ENCODE data around the gene OR6F1.
"Not testable (repeated sequence)": the region's sequence is repeated elsewhere in the genome, so short reads cannot be mapped to it uniquely, and the experiment has no call there.

OR6F1 gene

DNA sequence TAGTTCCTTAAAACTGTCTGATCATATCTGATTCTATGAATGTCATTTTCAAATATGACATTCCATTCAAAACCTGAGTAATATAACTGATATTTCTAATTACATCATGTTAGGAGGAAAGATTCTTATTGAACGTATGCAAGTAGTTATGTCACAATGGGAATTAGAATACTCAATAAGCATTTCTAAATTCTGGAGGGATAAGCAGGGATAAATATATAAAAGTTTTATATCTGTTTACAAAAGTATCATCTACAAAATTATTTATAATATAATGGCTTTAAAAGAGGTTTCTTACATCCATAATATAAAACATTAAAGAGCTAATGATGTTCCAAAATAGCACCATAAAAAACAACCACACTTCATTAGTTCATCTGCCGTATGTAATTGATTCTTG lies 31.6 kb upstream of the OR6F1 start, which contains the start of gene OR14A2:
OR14A2 (minus strand) TSS at position 101 of the 400 bp plus-strand sequence.
- Histone ChIP-seq H3K79me2 (ENCODE audit: insufficient read depth, low read length) (no peaks in the 10 kb centered on the region), H2AFZ (ENCODE audit: low read length) (no peak within 1 kb of the TSS), H3F3A (ENCODE audit: low read depth) (no peaks in the 10 kb centered on the region), H3K9me3 (ENCODE audit: insufficient read depth, low read depth, low read length) (peaks cover 7% of the 10 kb centered on the region; the same call in 1 of the 2 replicates), H3K4me2 (ENCODE audit: low read depth, low read length, poor library complexity, severe bottlenecking) (no peak within 1 kb of the TSS), H3K4me1 (ENCODE audit: insufficient read depth, low read length, poor library complexity, severe bottlenecking) (no peaks in the 10 kb centered on the region), H3K27me3 (ENCODE audit: insufficient read depth, low read length, poor library complexity, severe bottlenecking) (no peaks in the 10 kb centered on the region), H3K36me3 (ENCODE audit: insufficient read depth, low read length) (no peaks in the 10 kb centered on the region), H4K20me1 (ENCODE audit: insufficient read depth, low read length, poor library complexity, severe bottlenecking) (no peaks in the 10 kb centered on the region), H3K9ac (ENCODE audit: low read depth, low read length, poor library complexity, severe bottlenecking) (no peak within 1 kb of the TSS), H3K4me3 (ENCODE audit: low read length, poor library complexity, severe bottlenecking) (no peak within 1 kb of the TSS), H3K9me2 (replicated peaks; ENCODE audit: low read depth, low read length) (no peaks in the 10 kb centered on the region)
- TF ChIP-seq EZH2phosphoT487 (IDR thresholded peaks at IDR 0.05; ENCODE audit: borderline replicate concordance), result no peak
- TF ChIP-seq, protein P1, sequence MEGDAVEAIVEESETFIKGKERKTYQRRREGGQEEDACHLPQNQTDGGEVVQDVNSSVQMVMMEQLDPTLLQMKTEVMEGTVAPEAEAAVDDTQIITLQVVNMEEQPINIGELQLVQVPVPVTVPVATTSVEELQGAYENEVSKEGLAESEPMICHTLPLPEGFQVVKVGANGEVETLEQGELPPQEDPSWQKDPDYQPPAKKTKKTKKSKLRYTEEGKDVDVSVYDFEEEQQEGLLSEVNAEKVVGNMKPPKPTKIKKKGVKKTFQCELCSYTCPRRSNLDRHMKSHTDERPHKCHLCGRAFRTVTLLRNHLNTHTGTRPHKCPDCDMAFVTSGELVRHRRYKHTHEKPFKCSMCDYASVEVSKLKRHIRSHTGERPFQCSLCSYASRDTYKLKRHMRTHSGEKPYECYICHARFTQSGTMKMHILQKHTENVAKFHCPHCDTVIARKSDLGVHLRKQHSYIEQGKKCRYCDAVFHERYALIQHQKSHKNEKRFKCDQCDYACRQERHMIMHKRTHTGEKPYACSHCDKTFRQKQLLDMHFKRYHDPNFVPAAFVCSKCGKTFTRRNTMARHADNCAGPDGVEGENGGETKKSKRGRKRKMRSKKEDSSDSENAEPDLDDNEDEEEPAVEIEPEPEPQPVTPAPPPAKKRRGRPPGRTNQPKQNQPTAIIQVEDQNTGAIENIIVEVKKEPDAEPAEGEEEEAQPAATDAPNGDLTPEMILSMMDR (conservative IDR thresholded peaks at IDR 0.05; ENCODE audit: low read length), result no peak

DNA sequence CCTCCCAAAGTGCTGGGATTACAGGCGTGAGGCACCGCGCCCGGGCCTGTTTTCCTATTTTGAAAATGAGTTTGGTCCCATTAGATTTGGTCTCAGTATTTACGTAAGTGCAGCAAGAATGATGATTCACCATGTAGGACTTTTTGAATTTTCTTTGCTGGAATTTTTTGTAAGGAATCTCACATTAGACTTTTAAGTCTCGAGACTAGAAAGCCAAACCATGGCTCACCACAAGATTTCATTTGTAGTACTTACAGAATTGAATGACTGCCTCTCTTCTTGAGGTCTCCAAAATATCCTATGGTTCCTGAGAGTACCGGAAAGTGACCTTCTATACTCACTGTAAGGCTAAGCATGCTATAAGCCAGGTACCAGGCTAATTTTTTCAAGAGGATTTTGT lies 31.2 kb upstream of the OR6F1 start:
- Histone ChIP-seq H3K9me3 (ENCODE audit: insufficient read depth, low read depth, low read length) (peaks cover 7% of the 10 kb centered on the region; the same call in 1 of the 2 replicates), H3K4me2 (ENCODE audit: low read depth, low read length, poor library complexity, severe bottlenecking) (no peak overlapping the region), H3F3A (ENCODE audit: low read depth) (no peaks in the 10 kb centered on the region), H3K27me3 (ENCODE audit: insufficient read depth, low read length, poor library complexity, severe bottlenecking) (no peaks in the 10 kb centered on the region), H3K4me1 (ENCODE audit: insufficient read depth, low read length, poor library complexity, severe bottlenecking) (no peaks in the 10 kb centered on the region), H3K4me3 (ENCODE audit: low read length, poor library complexity, severe bottlenecking) (no peak overlapping the region), H3K36me3 (ENCODE audit: insufficient read depth, low read length) (no peaks in the 10 kb centered on the region), H3K9me2 (replicated peaks; ENCODE audit: low read depth, low read length) (no peaks in the 10 kb centered on the region), H3K9ac (ENCODE audit: low read depth, low read length, poor library complexity, severe bottlenecking) (no peak overlapping the region), H4K20me1 (ENCODE audit: insufficient read depth, low read length, poor library complexity, severe bottlenecking) (no peaks in the 10 kb centered on the region), H2AFZ (ENCODE audit: low read length) (no peak overlapping the region), H3K79me2 (ENCODE audit: insufficient read depth, low read length) (no peaks in the 10 kb centered on the region)
- no peak for TF ChIP-seq EZH2phosphoT487 (IDR thresholded peaks at IDR 0.05; ENCODE audit: borderline replicate concordance)
- TF ChIP-seq, protein P1 (conservative IDR thresholded peaks at IDR 0.05; ENCODE audit: low read length), result no peak

DNA sequence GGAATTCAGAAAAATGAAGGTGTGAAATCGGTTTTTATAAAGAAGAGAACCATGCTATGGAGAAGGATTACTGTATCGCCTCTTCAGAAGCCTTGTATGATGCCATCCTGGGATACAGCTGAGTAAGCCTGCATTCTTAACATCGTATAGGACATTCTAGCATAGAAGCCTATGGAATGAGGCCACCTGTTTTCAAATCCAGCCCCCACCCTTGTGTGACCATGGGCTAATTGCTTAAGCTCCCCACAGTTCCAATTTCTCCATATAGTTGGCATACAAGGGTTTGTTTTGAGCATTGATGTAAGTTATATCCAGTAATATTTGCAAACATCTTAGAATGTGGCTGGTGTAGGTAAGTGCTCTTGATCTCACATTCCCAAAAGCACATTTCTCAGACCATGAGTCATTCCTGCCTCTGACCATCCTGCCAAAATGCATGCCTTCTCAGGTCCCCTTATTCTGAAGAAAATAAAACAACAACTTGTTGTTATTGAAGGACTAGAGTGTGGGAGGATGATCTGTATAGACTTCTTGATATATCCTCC lies 30.0 kb upstream of the OR6F1 start:
- Histone ChIP-seq H3K9ac (ENCODE audit: low read depth, low read length, poor library complexity, severe bottlenecking) (no peak overlapping the region), H3K27me3 (ENCODE audit: insufficient read depth, low read length, poor library complexity, severe bottlenecking) (no peaks in the 10 kb centered on the region), H3K4me3 (ENCODE audit: low read length, poor library complexity, severe bottlenecking) (no peak overlapping the region), H4K20me1 (ENCODE audit: insufficient read depth, low read length, poor library complexity, severe bottlenecking) (no peaks in the 10 kb centered on the region), H3K9me2 (replicated peaks; ENCODE audit: low read depth, low read length) (no peaks in the 10 kb centered on the region), H3K9me3 (ENCODE audit: insufficient read depth, low read depth, low read length) (peaks cover 7% of the 10 kb centered on the region; the same call in 1 of the 2 replicates), H3K4me2 (ENCODE audit: low read depth, low read length, poor library complexity, severe bottlenecking) (no peak overlapping the region), H3K36me3 (ENCODE audit: insufficient read depth, low read length) (no peaks in the 10 kb centered on the region), H3K79me2 (ENCODE audit: insufficient read depth, low read length) (no peaks in the 10 kb centered on the region), H2AFZ (ENCODE audit: low read length) (no peak overlapping the region), H3F3A (ENCODE audit: low read depth) (no peaks in the 10 kb centered on the region), H3K4me1 (ENCODE audit: insufficient read depth, low read length, poor library complexity, severe bottlenecking) (no peaks in the 10 kb centered on the region)
- TF ChIP-seq, protein P1 (conservative IDR thresholded peaks at IDR 0.05; ENCODE audit: low read length), result no peak
- TF ChIP-seq EZH2phosphoT487 (IDR thresholded peaks at IDR 0.05; ENCODE audit: borderline replicate concordance), result no peak

DNA sequence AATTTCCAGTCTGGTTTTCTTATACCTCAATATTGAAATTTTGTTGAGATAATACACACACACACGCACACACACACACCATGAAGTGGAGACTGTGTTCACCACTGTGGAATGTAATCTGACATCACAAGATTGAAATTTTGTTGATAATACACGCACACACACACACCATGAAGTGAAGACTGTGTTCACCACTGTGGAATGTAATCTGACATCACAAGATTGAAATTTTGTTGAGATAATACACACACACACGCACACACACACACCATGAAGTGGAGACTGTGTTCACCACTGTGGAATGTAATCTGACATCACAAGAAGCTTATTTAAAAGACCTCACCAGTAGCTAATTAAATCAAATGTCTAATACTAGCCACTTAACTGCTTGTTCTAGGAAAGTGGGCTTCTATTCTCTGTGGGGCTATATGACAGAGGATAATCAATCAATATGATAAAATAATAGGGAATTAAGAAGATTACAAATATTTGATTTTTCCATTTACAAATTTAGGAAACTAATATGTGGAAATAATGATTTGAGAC lies 25.8 kb upstream of the OR6F1 start:
- not testable (repeated sequence) for H3K9me3 ChIP-seq (ENCODE audit: insufficient read depth, low read depth, low read length); H3K4me1 ChIP-seq (ENCODE audit: insufficient read depth, low read length, poor library complexity, severe bottlenecking); H3K4me2 ChIP-seq (ENCODE audit: low read depth, low read length, poor library complexity, severe bottlenecking); H3K36me3 ChIP-seq (ENCODE audit: insufficient read depth, low read length); H3F3A ChIP-seq (ENCODE audit: low read depth); H3K9ac ChIP-seq (ENCODE audit: low read depth, low read length, poor library complexity, severe bottlenecking); H2AFZ ChIP-seq (ENCODE audit: low read length); H3K4me3 ChIP-seq (ENCODE audit: low read length, poor library complexity, severe bottlenecking); H3K79me2 ChIP-seq (ENCODE audit: insufficient read depth, low read length); H3K9me2 ChIP-seq (replicated peaks; ENCODE audit: low read depth, low read length); H4K20me1 ChIP-seq (ENCODE audit: insufficient read depth, low read length, poor library complexity, severe bottlenecking); H3K27me3 ChIP-seq (ENCODE audit: insufficient read depth, low read length, poor library complexity, severe bottlenecking)
